Head of caudate nucleus (tissue), 42 donors: ENCODE measurements around the gene HLA-A.
"Not testable (repeated sequence)": the region's sequence is repeated elsewhere in the genome, so short reads cannot be mapped to it uniquely, and the experiment has no call there.

Experiments
- DNase-seq, 42 donors: peaks; one replicate each; pipeline versions ENCODE4 v3.0.0 to v3.0.0-alpha.2; 2020 to 2021; ENCODE audit warnings: mixed read lengths in 7 of 42
- intact Hi-C: fragments of 100-400 bp; cut with DNase I; formaldehyde crosslinking; loops from one replicate; pipeline ENCODE4 v1.15.0; 2022

HLA-A gene

GRCh38 chr6:29954272-29954671 is 11.9 kb downstream of the HLA-A start:
- intact Hi-C loops: no loop called here

DNA sequence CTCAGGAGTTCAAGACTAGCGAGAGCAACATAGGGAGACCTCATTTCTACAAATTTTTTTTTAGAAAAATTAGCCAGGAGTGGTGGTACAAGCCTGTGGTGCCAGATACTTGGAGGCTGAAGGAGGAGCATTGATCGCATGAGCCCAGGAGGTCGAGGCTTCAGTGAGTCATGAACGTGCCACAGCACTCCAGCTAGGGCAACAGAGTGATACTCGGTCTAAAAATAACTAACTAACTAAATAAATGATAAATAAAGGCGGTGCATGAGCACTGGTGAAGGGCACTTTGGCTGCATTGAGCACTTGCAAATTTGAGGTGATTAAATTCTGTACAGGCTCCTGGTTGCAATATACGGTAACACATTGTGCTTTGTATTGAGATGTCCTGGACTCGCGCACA is 13.5 kb downstream of the HLA-A start:
- intact Hi-C loops: no loop called here
- DNase-seq: no peak

More at GRCh38 chr6:29954272-29954671, 11.9 kb downstream of the HLA-A start:
- no peak for DNase-seq

DNA sequence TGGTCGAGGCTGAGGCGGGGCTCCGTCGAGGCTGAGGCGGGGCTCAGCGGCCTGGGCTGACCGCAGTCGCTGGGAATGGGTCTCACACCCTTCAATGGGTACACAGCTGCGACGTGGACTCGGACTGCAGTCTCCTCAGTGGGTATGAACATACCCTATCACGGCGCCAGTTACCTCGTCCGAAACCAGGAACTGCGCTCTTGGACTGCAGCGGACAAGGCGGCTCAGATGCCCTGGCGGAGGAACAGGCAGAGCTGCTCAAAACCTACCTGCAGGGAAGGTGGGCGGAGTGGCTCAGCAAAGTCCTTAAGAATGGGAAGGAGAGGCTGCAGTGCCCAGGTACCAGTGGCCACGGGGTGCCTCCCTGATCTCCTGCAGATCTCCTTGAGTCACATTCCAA is 14.2 kb downstream of the HLA-A start:
- intact Hi-C loops: no loop called here
- DNase-seq: no peak

DNA sequence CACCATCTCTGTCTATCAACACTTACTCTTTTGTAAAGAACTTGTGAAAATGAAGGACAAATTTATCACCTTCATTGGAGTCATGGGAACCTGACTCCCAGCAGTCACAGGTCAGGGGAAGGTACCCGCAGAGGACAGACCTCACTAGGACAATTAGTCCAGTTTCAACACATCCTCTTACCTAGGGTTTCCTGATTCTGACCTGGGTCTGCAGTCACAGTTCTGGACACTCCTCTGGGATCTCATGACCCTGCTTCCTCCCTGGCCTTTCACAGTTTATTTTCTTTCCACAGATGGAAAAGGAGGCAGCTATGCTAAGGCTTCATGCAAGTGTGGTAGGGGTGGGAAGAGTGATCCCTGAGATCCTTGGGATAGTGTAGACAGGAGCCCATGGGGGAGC is 15.7 kb downstream of the HLA-A start:
- DNase-seq: no peak
- intact Hi-C loops: no loop called here

DNA sequence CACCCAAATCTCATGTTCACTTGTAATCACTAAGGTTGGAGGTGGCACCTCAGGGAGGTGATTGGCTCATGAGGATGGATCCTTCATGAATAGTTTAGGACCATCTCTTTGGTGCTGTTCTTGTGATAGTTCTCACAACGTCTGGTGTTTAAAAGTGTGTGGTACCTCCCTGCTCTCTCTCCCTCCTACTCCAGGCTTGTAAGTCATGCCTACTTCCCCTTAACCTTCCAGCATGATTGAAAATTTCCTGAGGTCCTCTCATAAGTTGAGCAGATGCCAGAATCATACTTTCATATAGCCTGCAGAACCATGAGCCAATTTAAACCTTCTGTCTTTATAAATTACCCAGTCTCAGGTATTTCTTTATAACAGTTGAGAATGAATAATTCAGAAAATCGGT is 16.6 kb downstream of the HLA-A start:
- intact Hi-C loops: no loop called here
- no peak for DNase-seq

DNA sequence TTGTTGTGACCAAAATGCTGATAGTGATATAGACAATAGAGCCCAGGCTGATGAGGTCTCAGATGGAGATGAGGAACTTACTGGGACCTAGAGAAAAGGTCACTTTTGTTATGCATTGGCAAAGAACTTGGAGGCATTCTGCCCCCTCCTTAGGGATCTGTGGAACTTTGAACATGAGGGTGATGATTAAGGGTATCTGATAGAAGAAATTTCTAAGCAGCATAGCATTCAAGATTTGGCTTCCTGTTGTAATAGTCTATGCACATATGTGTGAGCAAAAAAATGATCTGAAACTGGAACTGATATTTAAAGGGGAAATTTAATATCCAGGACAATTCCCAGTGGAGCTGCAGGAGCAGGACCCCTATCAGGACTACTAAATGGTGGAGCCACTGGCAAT is 17.1 kb downstream of the HLA-A start:
- intact Hi-C loops: no loop called here
- DNase-seq: no peak

GRCh38 chr6:29961966-29962365 is 19.6 kb downstream of the HLA-A start:
- intact Hi-C loops: no loop called here
- no peak for DNase-seq

DNA sequence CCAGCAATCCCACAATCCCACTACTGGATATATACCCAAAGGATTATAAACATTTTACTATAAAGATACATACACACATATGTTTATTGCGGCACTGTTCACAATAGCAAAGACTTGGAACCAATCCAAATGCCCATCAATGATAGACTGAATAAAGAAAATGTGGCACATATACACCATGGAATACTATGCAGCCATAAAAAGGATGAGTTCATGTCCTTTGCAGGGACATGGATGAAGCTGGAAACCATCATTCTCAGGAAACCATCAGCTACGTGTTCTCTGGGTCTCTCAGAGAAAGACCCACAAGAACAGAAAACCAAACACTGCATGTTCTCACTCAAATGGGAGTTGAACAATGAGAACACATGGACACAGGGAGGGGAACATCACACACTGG is 21.4 kb downstream of the HLA-A start:
- intact Hi-C loops, DNase-seq: not testable (repeated sequence)

- intact Hi-C loops: no loop called here
- DNase-seq: no peak
Observed at GRCh38 chr6:29964518-29964886, 22.2 kb downstream of the HLA-A start.

- peak in 41 of 42 donors; percentile 31 to 87 (median 66) for DNase-seq
- intact Hi-C loops: no loop called here
Observed at GRCh38 chr6:29964887-29965562, 22.7 kb downstream of the HLA-A start.

DNA sequence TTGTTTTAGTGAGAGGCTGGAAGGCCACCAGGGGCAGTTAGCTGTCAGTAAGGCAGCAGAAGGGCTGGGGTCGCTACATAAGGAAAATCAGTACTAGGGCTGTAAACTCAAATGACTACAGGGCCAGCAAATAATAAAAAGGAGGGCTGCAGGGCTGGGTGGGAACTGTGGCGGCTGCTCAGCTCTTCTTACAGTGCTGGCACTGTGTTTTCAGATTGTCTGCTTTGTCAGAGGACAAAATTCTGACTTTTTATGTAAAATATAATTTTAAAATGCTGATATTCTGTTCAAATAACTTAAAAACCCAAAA is 23.2 kb downstream of the HLA-A start:
- intact Hi-C loops: no loop called here
- peak in 2 of 42 donors; percentile 10 to 45 for DNase-seq

DNA sequence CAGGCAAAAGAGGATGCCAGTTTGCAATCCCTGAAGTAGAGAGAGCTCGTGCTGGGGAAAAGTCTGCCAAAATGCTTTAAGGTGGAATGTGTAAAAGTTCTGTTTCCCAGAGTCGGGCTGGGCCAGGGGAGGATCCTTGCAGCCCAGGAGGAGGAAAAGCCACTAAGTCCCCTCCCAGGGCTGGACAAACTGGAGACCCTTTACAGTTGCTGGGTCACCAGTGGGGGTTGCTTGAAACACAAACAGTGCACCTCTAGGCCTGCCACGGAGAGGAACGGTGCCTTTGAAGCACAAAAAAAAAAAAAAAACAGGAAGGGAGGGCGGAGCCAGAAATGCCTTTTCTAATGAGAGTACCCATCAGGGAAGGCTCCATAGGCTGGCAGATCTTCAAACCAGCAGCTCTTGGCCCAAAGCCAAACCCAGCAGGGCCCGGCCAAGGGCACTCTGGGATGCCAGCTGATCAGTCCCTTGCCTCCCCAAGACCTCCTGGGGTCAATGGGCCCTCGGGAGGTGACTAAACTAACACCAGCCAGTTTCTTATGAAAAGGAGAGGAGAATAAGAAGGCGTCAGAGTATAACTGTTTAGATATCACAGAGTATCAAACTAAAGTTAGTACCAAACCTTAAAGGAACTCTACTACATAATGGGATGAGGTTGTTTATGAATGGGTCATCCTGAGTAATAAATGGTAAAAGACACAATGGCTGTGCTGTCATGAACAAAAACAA is 23.7 kb downstream of the HLA-A start:
- intact Hi-C loops: no loop called here
- peak; percentile 55 to 92 (median 78) for DNase-seq

GRCh38 chr6:29967379-29968010 is 25.2 kb downstream of the HLA-A start:
- intact Hi-C loops: no loop called here

DNA sequence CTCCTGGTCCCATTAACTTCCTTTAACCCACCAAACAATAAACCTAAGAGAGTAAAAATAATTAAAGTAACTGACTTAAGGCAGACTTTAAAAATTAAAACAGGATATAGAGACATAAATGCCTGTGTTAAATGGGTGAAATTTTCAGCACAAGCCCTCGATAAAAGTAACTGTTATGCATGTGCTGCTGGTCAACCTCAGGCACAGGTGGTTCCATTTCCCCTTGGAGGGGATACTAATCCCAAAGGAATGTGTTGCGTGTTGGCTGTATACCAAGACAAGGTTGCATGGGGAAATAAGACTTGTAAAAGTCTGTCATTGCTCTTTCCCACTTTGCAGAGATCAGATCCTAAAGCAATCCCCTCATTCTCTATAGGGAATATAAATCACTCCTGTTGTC is 25.8 kb downstream of the HLA-A start:
- DNase-seq: no peak
- intact Hi-C loops: no loop called here

More at GRCh38 chr6:29967379-29968010, 25.2 kb downstream of the HLA-A start:
- DNase-seq: no peak

DNA sequence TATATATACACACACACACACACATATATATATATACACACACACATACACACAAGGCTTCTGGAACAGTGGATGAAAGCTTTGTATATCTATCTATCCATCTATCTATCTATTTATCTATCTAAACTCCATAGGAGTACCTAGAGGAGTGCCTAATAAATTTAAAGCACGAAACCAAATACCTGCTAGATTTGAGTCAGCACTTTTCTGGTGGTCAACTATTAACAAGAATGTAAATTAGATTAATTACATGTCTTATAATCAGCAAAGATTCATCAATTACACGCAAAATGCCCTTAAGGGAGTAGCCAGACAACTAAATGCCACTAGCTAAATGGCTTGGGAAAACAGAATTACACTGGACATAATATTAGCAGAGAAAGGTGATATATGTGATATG is 26.6 kb downstream of the HLA-A start:
- intact Hi-C loops: no loop called here
- no peak for DNase-seq

- intact Hi-C loops: no loop called here
- no peak for DNase-seq
Observed at GRCh38 chr6:29970711-29971110, 28.4 kb downstream of the HLA-A start.

DNA sequence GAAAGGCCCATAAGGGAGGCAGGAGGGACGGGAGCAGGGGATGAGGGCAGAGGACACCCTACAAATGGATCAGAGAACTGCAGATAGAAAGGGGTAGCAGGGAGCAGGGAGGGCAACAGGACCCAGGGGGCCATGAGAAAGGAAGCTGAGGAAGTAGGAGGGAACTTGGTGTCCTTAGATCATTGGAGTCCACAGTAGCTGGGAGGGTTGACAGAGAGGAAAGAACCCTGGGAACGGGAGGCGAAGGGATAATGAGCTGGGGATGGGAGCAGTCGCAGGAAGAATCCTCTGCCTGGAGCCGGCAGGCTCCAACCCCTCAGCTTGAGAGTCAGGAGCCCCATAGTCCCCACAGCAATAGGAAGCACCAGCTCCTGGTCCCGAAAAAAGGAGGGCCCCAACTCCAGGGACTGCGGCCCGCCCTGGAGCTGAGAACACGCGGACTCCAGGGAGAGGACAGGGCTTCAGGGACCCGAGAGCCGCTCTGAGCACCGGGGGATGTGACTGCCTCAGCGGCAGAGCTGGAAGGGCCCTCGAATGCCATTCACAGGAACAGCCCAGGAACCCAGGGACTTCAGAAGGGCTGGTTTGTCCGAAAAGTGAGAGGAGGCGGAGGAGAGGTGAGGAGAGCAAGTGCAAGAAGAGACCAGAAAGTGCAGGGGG is 32.7 kb downstream of the HLA-A start:
- peak in 3 of 42 donors; percentile 1 to 16 (median 7) for DNase-seq
- intact Hi-C loops: no loop called here

GRCh38 chr6:29975561-29975907 is 33.2 kb downstream of the HLA-A start:
- intact Hi-C loops: no loop called here
- DNase-seq: no peak

DNA sequence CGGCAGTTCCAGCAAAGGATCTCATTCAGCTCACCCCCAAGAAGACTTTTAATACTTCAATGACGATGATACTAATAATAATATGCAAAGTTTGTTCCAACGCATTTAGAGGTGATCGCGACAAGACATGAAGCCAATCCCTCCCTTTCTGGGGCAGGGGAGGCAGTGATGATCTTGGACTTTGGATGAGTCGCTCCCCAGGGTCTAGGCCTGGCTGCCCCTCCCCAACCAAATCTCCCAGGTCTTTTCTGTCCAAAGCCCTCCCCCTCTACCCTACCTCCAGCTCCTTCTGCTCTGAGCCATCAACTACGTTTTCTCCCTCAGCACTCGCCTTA is 33.9 kb downstream of the HLA-A start:
- no peak for DNase-seq
- intact Hi-C loops: no loop called here
